Body of pancreas (tissue), 4 donors: ENCODE data around the gene AQP2. TPM values are rescaled to one million over a fixed set of nuclear protein-coding genes. Genes with fewer than 3 reads are reported as not detected.

Experiments
- ATAC-seq: fragments of 150-250 bp; one replicate; pipeline ENCODE4 v1.9.1; 2016
- DNase-seq, 4 donors: peaks; one replicate each; pipeline ENCODE4 v3.0.0-alpha.2; 2019
- H3K27ac ChIP-seq, 4 donors: fragments of 200-600 bp; sonication (generic); 1 replicate in 3 of 4; 2 replicates in 1 of 4; pipeline versions ENCODE4 v1.5.1 to v1.6.1; 2016 to 2019; ENCODE audit warnings: mild to moderate bottlenecking in 1 of 4, mixed read lengths in 1 of 4, moderate library complexity in 1 of 4
- H3K27me3 ChIP-seq, 2 donors: fragments of 200-600 bp; sonication (generic); one replicate each; pipeline ENCODE4 v1.6.0; 2016; ENCODE audit warnings: mild to moderate bottlenecking in 1 of 2
- H3K36me3 ChIP-seq, 2 donors: fragments of 200-600 bp; sonication (generic); replicated peaks in 1 of 2; 2 replicates each; pipeline ENCODE4 v1.5.1; 2016; ENCODE audit warnings: low read depth in 2 of 2; ENCODE audit not compliant: insufficient read depth in 1 of 2
- H3K4me1 ChIP-seq: fragments of 200-600 bp; sonication (generic); one replicate; pipeline ENCODE4 v1.6.0; 2016
- H3K4me3 ChIP-seq, 2 donors: fragments of 200-600 bp; sonication (generic); 1 replicate in 1 of 2; 2 replicates in 1 of 2; pipeline ENCODE4 v1.5.1; 2016 to 2019
- H3K9me3 ChIP-seq, 3 donors: fragments of 200-600 bp; sonication (generic); 1 replicate in 2 of 3; 2 replicates in 1 of 3; pipeline ENCODE4 v1.5.1; 2016
- POLR2A ChIP-seq, 3 donors: fragments of 450-650 bp; IDR thresholded peaks; one replicate each; pipeline ENCODE4 v1.6.1; 2016; ENCODE audit warnings: antibody characterized with exemption in 3 of 3, mild to moderate bottlenecking in 2 of 3
- WGBS, 2 donors: methylation state at CpG; one replicate each; pipeline ENCODE4 v1.1.5; 2017; 5-methylcytosine and 5-hydroxymethylcytosine counted together
- intact Hi-C: fragments of 100-400 bp; cut with DNase I; formaldehyde crosslinking; loops from one replicate; pipeline ENCODE4 v1.15.1; 2023
- total RNA-seq, 2 donors: library from RNA; depleted of rRNA; stranded (reverse); fragments of >200 nt; gene quantifications; one replicate each; pipeline ENCODE4 v1.1.0, GENCODE V29; 2016
- TF ChIP-seq, protein P1 (sequence below), 7 experiments: fragments of 450-650 bp in 4 of 7; fragments of 200-600 bp in 3 of 7; sonication (generic) in 3 of 7; IDR thresholded peaks; one replicate each; pipeline ENCODE4 v1.5.1; 2016 to 2019; ENCODE audit warnings: antibody characterized with exemption in 7 of 7

AQP2 gene
- total RNA-seq, 2 donors from 2014 or later = not detected

DNA sequence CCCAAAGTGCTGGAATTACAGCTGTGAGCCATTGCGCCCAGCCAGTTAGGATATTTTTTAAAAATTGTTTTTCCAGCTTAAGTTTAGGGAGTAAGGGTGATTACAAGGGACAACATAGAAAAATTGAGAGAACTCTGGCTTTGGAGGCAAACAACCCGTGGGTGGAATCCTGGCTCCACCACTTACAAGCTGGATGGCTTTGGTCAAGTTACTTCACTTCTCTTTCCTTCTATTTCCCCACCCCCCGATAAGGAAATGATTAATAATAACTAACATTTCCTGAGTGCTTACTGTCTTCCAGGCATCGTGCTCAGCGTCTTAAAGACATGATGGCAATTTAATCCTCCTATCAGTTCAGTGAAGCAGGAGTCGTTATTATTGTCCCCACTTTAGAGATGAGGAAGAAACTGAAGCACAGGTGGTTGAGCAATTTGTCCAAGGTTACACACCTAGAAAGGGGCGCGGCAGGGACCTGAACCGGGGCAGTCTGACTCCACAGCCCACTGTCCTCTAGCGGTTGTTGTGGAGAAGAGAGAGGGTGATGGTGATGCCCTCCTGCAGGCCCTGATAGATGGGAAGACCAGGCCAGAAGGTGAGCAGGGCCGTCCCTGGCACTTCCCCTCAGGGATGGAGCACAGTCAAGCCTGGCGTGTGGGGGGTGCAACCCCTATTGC, 30.2 kb upstream of the AQP2 start:
- WGBS, 2 donors = 62 to 69% methylated on average over 12 of the region's 12 CpGs
- TF ChIP-seq, protein P1, sequence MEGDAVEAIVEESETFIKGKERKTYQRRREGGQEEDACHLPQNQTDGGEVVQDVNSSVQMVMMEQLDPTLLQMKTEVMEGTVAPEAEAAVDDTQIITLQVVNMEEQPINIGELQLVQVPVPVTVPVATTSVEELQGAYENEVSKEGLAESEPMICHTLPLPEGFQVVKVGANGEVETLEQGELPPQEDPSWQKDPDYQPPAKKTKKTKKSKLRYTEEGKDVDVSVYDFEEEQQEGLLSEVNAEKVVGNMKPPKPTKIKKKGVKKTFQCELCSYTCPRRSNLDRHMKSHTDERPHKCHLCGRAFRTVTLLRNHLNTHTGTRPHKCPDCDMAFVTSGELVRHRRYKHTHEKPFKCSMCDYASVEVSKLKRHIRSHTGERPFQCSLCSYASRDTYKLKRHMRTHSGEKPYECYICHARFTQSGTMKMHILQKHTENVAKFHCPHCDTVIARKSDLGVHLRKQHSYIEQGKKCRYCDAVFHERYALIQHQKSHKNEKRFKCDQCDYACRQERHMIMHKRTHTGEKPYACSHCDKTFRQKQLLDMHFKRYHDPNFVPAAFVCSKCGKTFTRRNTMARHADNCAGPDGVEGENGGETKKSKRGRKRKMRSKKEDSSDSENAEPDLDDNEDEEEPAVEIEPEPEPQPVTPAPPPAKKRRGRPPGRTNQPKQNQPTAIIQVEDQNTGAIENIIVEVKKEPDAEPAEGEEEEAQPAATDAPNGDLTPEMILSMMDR (IDR thresholded peaks at IDR 0.05) = no peak
- no peak overlapping the region for H3K4me3 ChIP-seq
- H3K36me3 ChIP-seq = no peaks in the 10 kb centered on the region
- no peaks in the 10 kb centered on the region for H3K9me3 ChIP-seq
- no peak overlapping the region for H3K27ac ChIP-seq
- peaks cover 10% of the 10 kb centered on the region for H3K4me1 ChIP-seq
- DNase-seq (peak in 2 of 4 donors; percentile 8 to 31), ATAC-seq (peak; percentile 33)
- intact Hi-C loops = no loop called here
- no peaks in the 10 kb centered on the region for H3K27me3 ChIP-seq

- no peak overlapping the region for H3K4me3 ChIP-seq
- no peaks in the 10 kb centered on the region for H3K27me3 ChIP-seq
- no peaks in the 10 kb centered on the region for H3K36me3 ChIP-seq
- H3K9me3 ChIP-seq = no peaks in the 10 kb centered on the region
- TF ChIP-seq POLR2A (IDR thresholded peaks at IDR 0.05) = no peak
- TF ChIP-seq, protein P1 (IDR thresholded peaks at IDR 0.05) = no peak
- no peak for ATAC-seq
- peaks cover 10% of the 10 kb centered on the region for H3K4me1 ChIP-seq
- 73 to 95% methylated on average over 3 of the region's 3 CpGs for WGBS, 2 donors
- DNase-seq = peak in 1 of 4 donors; percentile 4
- H3K27ac ChIP-seq = no peak overlapping the region
- intact Hi-C loops = no loop called here
Observed at GRCh38 chr12:49920915-49921286, 29.6 kb upstream of the AQP2 start.

DNA sequence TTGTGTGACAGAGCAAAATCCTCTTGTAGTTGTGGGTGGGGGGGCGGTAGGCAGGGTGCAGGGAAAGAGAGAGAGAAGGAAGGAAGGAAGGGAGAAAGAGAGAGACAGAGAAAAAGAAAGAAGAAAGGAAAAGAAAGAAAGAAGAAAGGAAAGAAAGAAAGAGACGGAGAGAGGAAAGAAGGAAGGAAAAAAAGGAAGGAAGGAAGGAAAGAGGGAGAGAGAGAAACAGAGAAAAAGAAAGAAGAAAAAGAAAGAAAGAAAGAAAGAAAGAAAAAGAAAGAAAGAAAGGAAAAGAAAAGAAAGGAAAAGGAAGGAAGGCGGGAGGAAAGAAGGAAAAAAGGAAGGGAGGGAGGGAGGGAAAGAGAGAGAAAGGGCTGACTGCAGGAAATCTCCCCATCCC, 29.2 kb upstream of the AQP2 start:
- intact Hi-C loops = no loop called here
- 56 to 83% methylated on average over 3 of the region's 3 CpGs for WGBS, 2 donors
- H3K36me3 ChIP-seq = no peaks in the 10 kb centered on the region
- peaks cover 10% of the 10 kb centered on the region for H3K4me1 ChIP-seq
- TF ChIP-seq POLR2A (IDR thresholded peaks at IDR 0.05) = no peak
- TF ChIP-seq, protein P1 (IDR thresholded peaks at IDR 0.05) = no peak
- ATAC-seq (no peak), DNase-seq (no peak)
- H3K27ac ChIP-seq = no peak overlapping the region
- no peaks in the 10 kb centered on the region for H3K9me3 ChIP-seq
- H3K4me3 ChIP-seq = no peak overlapping the region
- no peaks in the 10 kb centered on the region for H3K27me3 ChIP-seq

DNA sequence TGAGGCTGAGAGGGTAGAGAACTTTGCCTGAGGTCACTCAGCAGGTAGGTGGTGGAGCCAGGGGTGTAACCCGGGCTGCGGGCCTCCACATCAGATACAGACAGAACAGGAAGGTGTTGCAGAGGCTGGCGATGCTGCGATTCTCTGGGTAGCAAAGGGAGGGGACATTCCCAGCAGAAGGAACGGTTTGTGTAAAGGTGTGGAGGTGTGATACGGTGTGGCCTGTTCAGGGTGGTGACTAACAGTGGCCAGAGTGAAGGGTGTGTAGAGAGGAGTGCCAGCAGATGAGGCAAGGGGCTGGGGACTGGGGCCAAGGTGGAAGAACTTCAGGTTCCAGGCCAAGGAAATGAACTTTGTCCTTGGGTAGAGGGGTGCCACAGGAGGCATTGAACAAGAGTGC, 28.6 kb upstream of the AQP2 start:
- no peak for ATAC-seq

More for the DNA sequence above, 28.6 kb upstream of the AQP2 start:
- no peak overlapping the region for H3K4me3 ChIP-seq
- 69 to 77% methylated on average over 6 of the region's 6 CpGs for WGBS, 2 donors
- TF ChIP-seq, protein P1 (IDR thresholded peaks at IDR 0.05) = no peak
- no peak for TF ChIP-seq POLR2A (IDR thresholded peaks at IDR 0.05)
- H3K9me3 ChIP-seq = no peaks in the 10 kb centered on the region
- no peak overlapping the region for H3K27ac ChIP-seq
- H3K27me3 ChIP-seq = no peaks in the 10 kb centered on the region
- no peaks in the 10 kb centered on the region for H3K36me3 ChIP-seq
- intact Hi-C loops = no loop called here
- H3K4me1 ChIP-seq = peaks cover 10% of the 10 kb centered on the region
- DNase-seq = peak in 1 of 4 donors; percentile 11
